Activated T-helper 9 cell treated with anti-CD3 and anti-CD28 coated beads, Interleukin-2, amount 50 U/mL, for 16 hours (primary cell): ENCODE results near the gene SUFU.

Experiments
- DNase-seq: peaks from one replicate; pipeline ENCODE4 v3.0.0-alpha.2; 2020; ENCODE audit warnings: low read depth

SUFU gene

GRCh38 chr10:102550636-102551210 lies 47.0 kb downstream of the SUFU start:
- DNase-seq, result no peak

GRCh38 chr10:102552533-102552932 lies 48.8 kb downstream of the SUFU start:
- no peak for DNase-seq

- DNase-seq, result no peak
Observed at GRCh38 chr10:102553771-102554170, 50.0 kb downstream of the SUFU start.

- DNase-seq, result no peak
Observed at GRCh38 chr10:102554531-102554930, 50.8 kb downstream of the SUFU start.

GRCh38 chr10:102555781-102556328 lies 52.1 kb downstream of the SUFU start:
- no peak for DNase-seq

GRCh38 chr10:102557569-102557968 lies 53.8 kb downstream of the SUFU start:
- DNase-seq, result no peak

GRCh38 chr10:102559764-102560163 lies 56.0 kb downstream of the SUFU start:
- DNase-seq, result no peak

GRCh38 chr10:102564209-102564834 lies 60.5 kb downstream of the SUFU start:
- DNase-seq, result no peak

GRCh38 chr10:102565793-102566192 lies 62.0 kb downstream of the SUFU start:
- DNase-seq, result no peak

GRCh38 chr10:102578782-102579181 lies 75.0 kb downstream of the SUFU start:
- no peak for DNase-seq

GRCh38 chr10:102579328-102579727 lies 75.6 kb downstream of the SUFU start:
- DNase-seq, result no peak

- DNase-seq, result no peak
Observed at GRCh38 chr10:102580230-102580629, 76.5 kb downstream of the SUFU start.

GRCh38 chr10:102581401-102581800 lies 77.6 kb downstream of the SUFU start:
- no peak for DNase-seq

- DNase-seq, result no peak
Observed at GRCh38 chr10:102581981-102582580, 78.3 kb downstream of the SUFU start.

- DNase-seq, result peak; percentile 64
Observed at GRCh38 chr10:102583435-102584417, 80.0 kb downstream of the SUFU start.

- no peak for DNase-seq
Observed at GRCh38 chr10:102585026-102585425, 81.3 kb downstream of the SUFU start.

- DNase-seq, result no peak
Observed at GRCh38 chr10:102586858-102587257, 83.1 kb downstream of the SUFU start.

- DNase-seq, result no peak
Observed at GRCh38 chr10:102588875-102589274, 85.1 kb downstream of the SUFU start.

GRCh38 chr10:102593074-102593803 lies 89.5 kb downstream of the SUFU start:
- DNase-seq, result no peak

- no peak for DNase-seq
Observed at GRCh38 chr10:102593804-102594079, 90.0 kb downstream of the SUFU start.

- DNase-seq, result no peak
Observed at GRCh38 chr10:102595293-102595692, 91.5 kb downstream of the SUFU start.

- no peak for DNase-seq
Observed at GRCh38 chr10:102595897-102596296, 92.1 kb downstream of the SUFU start.
